Heart left ventricle (tissue), 13 donors: Measurements from ENCODE around the gene SFR1.
A peak's percentile ranks its signal among the peaks of the same experiment; 100 is the strongest.

ENCODE experiments used
- POLR2A ChIP-seq, 2 donors: fragments of 450-650 bp; IDR thresholded peaks; one replicate each; pipeline ENCODE4 v1.6.1; 2017; ENCODE audit warnings: antibody characterized with exemption in 2 of 2, mild to moderate bottlenecking in 2 of 2, moderate library complexity in 2 of 2
- TF ChIP-seq, protein P1 (sequence below), 12 donors: fragments of 200-600 bp; sonication (generic) in 4 of 12; IDR thresholded peaks; one replicate each; pipeline versions ENCODE4 v1.5.0 to v1.8.0; 2018 to 2022; ENCODE audit warnings: antibody characterized with exemption in 12 of 12, mild to moderate bottlenecking in 5 of 12
- donor health status: ischemic (EF 13 %, LVEDD 7.1; RV severe dilation, severe dysfunction).
- donor health status: DM: no; HTN: yes; CAD: no.
- donor health status: DM: no; HTN: no; CAD: no.
- donor health status: ischemic (EF 25% LVEDD 6.9; RV normal size, moderate dysfunction).
- donor health status: ischemic (EF 25% LVEDD 5.7; RV mildly dilated, moderate dysfunction).
- donor health status: ischemic (EF 35%, LVEDD 5.7; RV mildly dilated, moderate dysfunction).
- donor health status: nonischemic (EF 11% LVEDD 7.7; RV severe dilation, severe dysfunction).
- donor health status: DM: yes; HTN: yes; CAD: no.
- donor health status: PGD.
- donor health status: ischemic (EF 29% LVEDD 5.4; RV normal size, mild dysfunction).
- donor health status: nonischemic (EF 23%, LVEDD 6.1; RV moderate dilation, normal function).

DNA sequence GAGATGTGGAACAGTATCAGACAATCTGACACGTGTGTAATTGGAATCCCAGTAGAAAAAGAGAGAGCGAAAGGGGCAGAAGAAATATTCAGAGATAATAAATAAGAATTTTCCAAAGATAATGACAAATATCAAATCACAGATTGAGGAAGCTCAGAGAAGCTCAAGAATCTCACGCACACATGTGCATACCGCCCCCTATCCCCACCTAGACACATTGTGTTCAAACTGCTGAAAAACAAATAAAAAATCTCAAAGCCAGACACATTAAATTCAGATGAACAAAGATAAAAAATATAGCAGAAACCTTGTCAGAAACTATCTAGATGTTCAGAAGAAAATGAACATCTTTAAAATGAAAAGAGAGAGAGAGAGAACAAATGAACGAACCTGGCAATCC is 17.2 kb downstream of the SFR1 start:
- TF ChIP-seq, protein P1, sequence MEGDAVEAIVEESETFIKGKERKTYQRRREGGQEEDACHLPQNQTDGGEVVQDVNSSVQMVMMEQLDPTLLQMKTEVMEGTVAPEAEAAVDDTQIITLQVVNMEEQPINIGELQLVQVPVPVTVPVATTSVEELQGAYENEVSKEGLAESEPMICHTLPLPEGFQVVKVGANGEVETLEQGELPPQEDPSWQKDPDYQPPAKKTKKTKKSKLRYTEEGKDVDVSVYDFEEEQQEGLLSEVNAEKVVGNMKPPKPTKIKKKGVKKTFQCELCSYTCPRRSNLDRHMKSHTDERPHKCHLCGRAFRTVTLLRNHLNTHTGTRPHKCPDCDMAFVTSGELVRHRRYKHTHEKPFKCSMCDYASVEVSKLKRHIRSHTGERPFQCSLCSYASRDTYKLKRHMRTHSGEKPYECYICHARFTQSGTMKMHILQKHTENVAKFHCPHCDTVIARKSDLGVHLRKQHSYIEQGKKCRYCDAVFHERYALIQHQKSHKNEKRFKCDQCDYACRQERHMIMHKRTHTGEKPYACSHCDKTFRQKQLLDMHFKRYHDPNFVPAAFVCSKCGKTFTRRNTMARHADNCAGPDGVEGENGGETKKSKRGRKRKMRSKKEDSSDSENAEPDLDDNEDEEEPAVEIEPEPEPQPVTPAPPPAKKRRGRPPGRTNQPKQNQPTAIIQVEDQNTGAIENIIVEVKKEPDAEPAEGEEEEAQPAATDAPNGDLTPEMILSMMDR (IDR thresholded peaks at IDR 0.05), result peak in 4 of 12 donors; percentile 12 to 37 (median 14)
- no peak for TF ChIP-seq POLR2A (IDR thresholded peaks at IDR 0.05)
